GM04504 (cell line): ENCODE measurements around the gene AAGAB.
"Not testable (repeated sequence)": the region's sequence is repeated elsewhere in the genome, so short reads cannot be mapped to it uniquely, and the experiment has no call there.

Experiments used
- DNase-seq: peaks from one replicate; pipeline ENCODE4 v3.0.0-alpha.2; 2012; ENCODE audit warnings: low read depth

Gene AAGAB, protein sequence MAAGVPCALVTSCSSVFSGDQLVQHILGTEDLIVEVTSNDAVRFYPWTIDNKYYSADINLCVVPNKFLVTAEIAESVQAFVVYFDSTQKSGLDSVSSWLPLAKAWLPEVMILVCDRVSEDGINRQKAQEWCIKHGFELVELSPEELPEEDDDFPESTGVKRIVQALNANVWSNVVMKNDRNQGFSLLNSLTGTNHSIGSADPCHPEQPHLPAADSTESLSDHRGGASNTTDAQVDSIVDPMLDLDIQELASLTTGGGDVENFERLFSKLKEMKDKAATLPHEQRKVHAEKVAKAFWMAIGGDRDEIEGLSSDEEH

GRCh38 chr15:67254238-67255175, at the start of gene AAGAB, which contains the start of gene IQCH:
Gene AAGAB (minus strand): TSS chr15:67254661. CDS start chr15:67254631, 30 bp downstream.
Gene IQCH (plus strand): TSS chr15:67254786. CDS start chr15:67254897, 111 bp downstream.
- DNase-seq = peak; percentile 94

DNA sequence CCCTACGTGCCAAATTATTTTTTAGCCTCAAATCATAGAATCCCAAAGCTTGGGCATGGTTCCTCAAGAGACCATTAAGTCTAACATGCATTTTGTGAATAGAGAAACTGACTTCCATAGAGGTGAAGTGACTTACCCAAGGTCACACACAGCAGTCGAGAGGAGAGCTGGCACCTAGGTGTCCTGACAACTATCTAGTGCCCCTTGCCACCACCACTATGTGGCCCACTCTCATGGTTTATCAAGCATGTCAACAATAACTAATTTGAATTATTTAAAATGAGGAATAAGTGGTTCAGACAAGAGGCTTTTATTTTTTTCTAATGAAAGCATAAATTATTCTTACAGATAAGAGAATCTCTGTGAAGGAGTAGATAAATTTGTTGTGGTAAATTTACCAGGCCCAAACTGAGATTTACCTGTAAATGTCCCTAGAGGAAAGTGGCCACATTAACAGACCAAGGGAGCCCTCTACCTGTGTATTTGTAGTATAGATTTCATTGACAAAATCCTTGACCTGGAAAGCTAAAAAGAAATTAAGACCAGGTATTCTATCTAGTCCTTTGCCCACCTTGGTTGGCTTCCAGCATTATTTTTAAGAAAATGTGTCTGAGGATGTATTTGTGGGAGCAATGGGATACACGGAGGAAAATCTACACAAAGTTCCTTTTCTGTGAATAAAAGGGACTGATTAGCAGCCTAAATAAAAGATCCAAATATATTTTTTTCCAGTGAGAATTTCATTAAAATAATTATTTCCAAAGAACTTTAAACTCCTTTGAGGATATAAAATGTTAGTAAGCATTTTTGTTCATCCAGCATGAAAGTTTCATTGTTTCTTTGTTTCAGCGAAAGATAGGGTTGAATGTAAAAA, 49.3 kb upstream of the AAGAB start:
- peak; percentile 8 for DNase-seq

DNA sequence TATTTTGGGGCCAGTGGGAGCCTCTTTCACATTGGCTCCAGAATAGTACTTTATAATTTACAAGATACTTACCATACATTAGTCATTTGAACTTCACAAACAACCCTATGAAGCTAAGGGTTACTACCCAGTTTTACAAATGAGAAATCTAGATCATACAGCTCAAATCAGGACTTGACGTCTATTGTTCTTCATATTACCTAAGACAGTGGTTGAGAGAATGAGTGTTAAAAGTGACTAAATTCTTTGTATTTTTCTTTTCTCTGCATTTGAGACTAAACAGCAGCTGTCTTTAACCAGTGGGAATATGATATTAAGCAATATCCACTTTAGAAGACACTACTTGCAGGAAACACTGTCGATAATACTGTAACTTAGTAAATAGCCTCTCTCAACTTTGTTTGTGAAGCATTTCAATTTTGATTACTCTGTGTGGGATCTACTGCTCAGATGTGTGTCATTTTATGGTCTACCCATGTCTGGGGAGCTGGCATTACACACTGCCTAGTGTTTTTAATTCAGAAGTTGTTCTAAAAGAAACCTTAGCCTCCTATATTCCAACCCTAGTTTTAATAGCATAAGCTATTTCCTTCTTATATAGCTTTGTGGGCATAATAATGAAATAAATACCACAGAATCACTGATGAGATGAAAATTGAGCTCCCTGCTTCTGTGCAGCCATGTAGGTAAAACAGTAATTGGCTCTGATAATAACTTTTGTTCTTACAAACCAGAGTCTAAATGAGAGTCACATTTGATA, 46.0 kb upstream of the AAGAB start:
- no peak for DNase-seq

DNA sequence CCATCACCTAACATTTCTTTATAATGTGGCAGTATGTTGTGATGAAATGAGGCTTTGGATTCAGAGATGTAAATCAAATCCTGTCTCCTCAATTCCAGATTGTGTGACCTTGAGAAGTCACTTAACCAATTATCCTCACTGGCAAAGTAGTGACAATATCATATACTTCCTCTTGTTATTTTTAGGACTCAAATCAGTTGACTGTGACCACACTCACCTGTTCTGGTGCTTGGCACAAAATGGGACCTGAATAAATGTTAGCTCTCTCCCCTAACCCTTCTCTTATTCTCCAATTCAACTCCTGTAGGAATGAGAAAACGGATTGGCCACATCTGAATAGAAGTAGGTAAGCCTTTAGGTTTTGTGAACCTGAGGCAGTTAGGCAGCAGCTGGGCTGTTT, 42.2 kb upstream of the AAGAB start:
- no peak for DNase-seq

- DNase-seq = no peak
These were observed 41.7 kb upstream of the AAGAB start for GRCh38 chr15:67296188-67296587.

DNA sequence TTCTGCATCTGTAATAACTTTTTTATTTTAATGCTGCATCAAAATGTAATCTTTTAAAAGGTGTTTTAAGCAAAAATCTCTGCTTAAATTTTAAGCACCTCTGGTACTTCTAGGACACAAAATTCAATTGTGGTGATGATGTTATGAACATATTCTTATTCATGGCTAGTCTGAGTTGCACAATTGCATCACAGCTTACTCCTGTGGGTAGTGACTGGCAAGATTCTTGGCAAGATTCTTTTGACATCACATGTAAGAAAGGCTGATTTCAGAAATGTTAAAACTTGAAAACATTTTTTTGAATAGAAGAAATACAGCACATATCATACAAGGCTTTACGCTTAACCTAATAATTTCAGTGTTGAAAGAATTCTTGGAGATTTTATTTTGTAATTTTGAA, 35.9 kb upstream of the AAGAB start:
- no peak for DNase-seq

- DNase-seq = not testable (repeated sequence)
These were observed 31.9 kb upstream of the AAGAB start for GRCh38 chr15:67286400-67286799.

DNA sequence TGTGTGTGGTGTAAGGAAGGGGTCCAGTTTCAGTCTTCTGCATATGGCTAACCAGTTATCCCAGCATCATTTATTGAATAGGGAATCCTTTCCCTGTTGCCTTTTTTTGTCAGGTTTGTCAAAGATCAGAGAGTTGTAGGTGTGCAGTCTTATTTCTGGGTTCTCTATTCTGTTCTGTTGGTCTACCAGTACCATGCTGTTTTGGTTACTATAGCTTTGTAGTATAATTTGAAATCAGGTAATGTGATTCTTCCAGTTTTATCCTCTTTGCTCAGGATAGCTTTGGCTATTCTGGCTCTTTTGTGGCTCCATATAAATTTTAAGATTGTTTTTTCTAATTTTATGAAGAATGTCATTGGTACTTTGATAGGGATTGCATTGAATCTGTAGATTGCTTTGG, 31.2 kb upstream of the AAGAB start:
- not testable (repeated sequence) for DNase-seq

GRCh38 chr15:67281714-67282113, 27.3 kb upstream of the AAGAB start:
- DNase-seq = no peak

- DNase-seq = no peak
These were observed 25.8 kb upstream of the AAGAB start for GRCh38 chr15:67280217-67280616.

DNA sequence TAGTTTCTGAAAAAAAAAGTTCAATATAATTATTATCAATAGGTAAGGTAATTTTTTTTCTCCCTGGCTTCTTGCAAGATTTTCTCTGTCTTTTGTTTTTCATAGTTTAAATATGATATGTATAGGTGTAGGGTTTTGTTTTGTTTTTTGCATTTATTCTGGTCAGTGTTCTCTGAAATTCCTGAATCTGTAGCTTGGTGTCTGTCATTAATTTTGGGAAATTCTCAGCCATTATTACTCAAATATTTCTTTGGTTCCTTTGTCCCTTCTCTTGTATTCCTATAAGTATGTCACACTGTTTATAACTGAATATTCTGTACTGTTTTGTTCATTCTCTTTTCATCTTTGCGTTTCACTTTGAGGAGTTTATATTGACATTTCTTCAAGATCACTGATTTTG, 22.2 kb upstream of the AAGAB start:
- no peak for DNase-seq

DNA sequence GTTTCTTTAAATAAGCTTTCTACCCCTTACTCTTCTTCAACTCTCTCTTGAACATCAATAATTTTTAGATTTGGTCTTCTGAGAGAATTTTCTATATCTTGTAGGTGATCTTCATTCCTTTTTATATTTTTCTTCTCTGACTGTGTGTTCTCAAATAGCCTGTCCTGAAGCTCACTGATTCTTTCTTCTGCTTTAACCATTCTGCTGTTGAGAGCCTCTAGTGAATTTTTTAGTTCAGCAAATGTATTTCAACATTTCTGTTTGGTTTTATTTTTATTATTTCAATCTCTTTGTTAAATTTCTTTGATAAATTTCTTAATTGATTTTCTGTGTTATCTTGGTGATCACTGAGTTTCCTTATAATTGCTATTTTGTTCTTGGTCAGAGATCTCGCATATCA, 19.8 kb upstream of the AAGAB start:
- no peak for DNase-seq

- DNase-seq = no peak
These were observed 13.8 kb upstream of the AAGAB start for GRCh38 chr15:67267951-67268941.

- DNase-seq = no peak
These were observed 13.0 kb upstream of the AAGAB start for GRCh38 chr15:67267440-67267839.

DNA sequence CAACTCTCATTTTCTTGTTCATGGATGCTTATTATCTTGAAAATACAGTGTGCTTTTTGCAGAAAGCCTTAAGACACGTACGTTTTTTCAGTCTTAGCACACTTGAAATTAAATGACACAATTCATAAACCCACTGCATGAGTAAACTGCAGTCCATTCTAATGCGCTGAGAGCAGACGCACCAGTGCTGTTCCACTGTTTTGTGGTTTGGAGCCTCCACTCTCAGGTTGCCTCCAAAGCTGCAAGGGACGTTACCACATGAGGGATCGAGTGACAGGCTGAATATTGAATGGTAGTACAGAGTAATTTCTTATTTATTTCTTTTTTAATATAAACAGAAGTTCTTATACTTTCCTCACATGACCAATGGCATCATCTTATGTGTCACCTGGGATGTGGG, 12.4 kb upstream of the AAGAB start:
- no peak for DNase-seq

GRCh38 chr15:67259806-67260205, 5.3 kb upstream of the AAGAB start:
- DNase-seq = no peak

DNA sequence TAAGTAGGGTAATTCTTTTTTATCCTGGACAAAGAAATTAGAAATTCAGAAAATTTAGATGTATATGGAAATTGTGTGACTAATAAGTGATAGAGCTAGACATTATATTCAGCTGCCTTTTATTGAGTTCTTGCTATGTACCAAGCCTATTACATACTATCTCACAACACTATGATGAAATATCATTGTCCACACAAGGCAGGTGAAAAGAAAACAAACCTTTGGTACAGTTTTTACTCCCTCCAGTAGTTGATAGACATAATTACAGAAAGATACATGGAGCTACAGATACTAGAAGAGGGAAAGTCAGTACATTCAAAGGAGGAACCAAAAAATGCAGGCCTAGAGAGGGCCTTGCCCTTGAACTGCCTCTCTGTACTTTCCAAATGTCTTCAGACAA, 4.9 kb upstream of the AAGAB start:
- no peak for DNase-seq

DNA sequence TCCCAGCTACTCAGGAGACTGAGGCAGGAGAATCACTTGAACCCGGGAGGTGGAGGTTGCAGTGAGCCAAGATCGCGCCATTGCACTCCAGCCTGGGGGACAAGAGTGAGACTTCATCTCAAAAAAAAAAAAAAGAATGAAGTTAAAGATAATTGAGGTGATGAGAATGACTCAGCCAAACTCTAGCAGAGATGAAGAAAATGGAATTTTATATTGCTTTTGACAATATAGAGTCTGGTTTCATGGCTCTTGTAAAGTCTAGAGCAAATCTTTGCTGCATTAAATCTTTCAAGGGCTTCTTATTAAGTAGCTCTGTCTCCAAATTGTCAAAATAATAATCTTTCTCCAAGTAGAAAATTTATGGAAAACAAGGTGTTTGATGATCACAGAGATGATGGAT, 4.0 kb upstream of the AAGAB start:
- DNase-seq = not testable (repeated sequence)

DNA sequence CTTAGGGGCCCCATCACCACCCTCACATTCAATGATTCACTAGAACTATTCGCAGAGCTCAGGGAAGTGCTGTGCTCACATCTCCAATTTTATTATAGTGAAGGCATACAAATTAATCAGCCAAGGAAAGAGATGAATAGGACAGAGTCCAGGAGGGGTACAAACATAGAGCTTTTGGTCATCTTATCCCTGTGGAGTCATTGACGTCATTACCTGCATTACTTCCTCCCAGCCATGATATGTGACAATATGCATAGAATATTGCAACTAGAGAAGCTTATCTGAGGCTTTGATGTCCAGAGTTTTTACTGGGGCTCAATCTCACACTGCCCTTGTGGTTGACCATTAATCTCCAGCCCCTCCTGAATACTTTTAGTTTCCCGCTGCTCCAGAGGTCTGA, 1.6 kb upstream of the AAGAB start:
- DNase-seq = no peak
